OCI-LY1 (cell line): ENCODE results near the gene CNTN5.

Source experiments
- H2AFZ ChIP-seq: fragments of 200-600 bp; sonication (generic), shearing (Covaris generic); 2 replicates; pipeline ENCODE4 v1.6.0; 2014; ENCODE audit warnings: antibody characterized with exemption, mild to moderate bottlenecking, low read length
- H3F3A ChIP-seq: fragments of 200-600 bp; sonication (generic), shearing (Covaris generic); 2 replicates; pipeline ENCODE4 v1.6.0; 2014; ENCODE audit warnings: mild to moderate bottlenecking, antibody characterized with exemption, low read length, moderate library complexity; ENCODE audit not compliant: insufficient read depth
- H3K27ac ChIP-seq: fragments of 200-600 bp; sonication (generic); 2 replicates; pipeline ENCODE4 v1.5.1; 2014; ENCODE audit warnings: low read length, mixed run types, mild to moderate bottlenecking, low read depth; ENCODE audit not compliant: poor library complexity, severe bottlenecking
- H3K27me3 ChIP-seq: fragments of 200-600 bp; sonication (generic); 2 replicates; pipeline ENCODE4 v1.6.0; 2014; ENCODE audit warnings: antibody characterized with exemption, mild to moderate bottlenecking, low read length, moderate library complexity; ENCODE audit not compliant: insufficient read depth
- H3K36me3 ChIP-seq: fragments of 200-600 bp; sonication (generic); 2 replicates; pipeline ENCODE4 v1.6.1; 2014; ENCODE audit warnings: mild to moderate bottlenecking, antibody characterized with exemption, low read length, moderate library complexity, mixed read lengths; ENCODE audit not compliant: insufficient read depth
- H3K4me1 ChIP-seq: fragments of 200-600 bp; sonication (generic); 2 replicates; pipeline ENCODE4 v1.5.1; 2014; ENCODE audit warnings: mild to moderate bottlenecking, low read length, moderate library complexity; ENCODE audit not compliant: insufficient read depth, severe bottlenecking
- H3K4me2 ChIP-seq: fragments of 200-600 bp; sonication (generic), shearing (Covaris generic); 2 replicates; pipeline ENCODE4 v1.6.1; 2014; ENCODE audit warnings: low read length
- H3K4me3 ChIP-seq: fragments of 200-600 bp; sonication (generic); 2 replicates; pipeline ENCODE4 v1.5.1; 2014; ENCODE audit warnings: low read length, low read depth, mild to moderate bottlenecking, mixed read lengths; ENCODE audit not compliant: poor library complexity, severe bottlenecking
- H3K79me2 ChIP-seq: fragments of 200-600 bp; shearing (Covaris generic); 2 replicates; pipeline ENCODE4 v1.6.1; 2016; ENCODE audit warnings: mixed run types, low read length, mixed read lengths; ENCODE audit not compliant: insufficient read depth
- H3K9ac ChIP-seq: fragments of 200-600 bp; sonication (generic), shearing (Covaris generic); 2 replicates; pipeline ENCODE4 v1.6.1; 2014; ENCODE audit warnings: mild to moderate bottlenecking, low read length, mixed read lengths
- H3K9me2 ChIP-seq: fragments of 200-600 bp; sonication (generic), shearing (Covaris generic); 2 replicates; pipeline ENCODE4 v1.6.1; 2014; ENCODE audit warnings: low read depth, mild to moderate bottlenecking, low read length, mixed read lengths
- H3K9me3 ChIP-seq: fragments of 200-600 bp; shearing (Covaris generic); 2 replicates; pipeline ENCODE4 v1.6.1; 2014; ENCODE audit warnings: low read length, mixed read lengths
- H4K20me1 ChIP-seq: fragments of 200-600 bp; sonication (generic), shearing (Covaris generic); 2 replicates; pipeline ENCODE4 v1.6.0; 2016; ENCODE audit warnings: mild to moderate bottlenecking, low read length; ENCODE audit not compliant: insufficient read depth
- CTCF ChIP-seq: fragments of 200-600 bp; sonication (generic), shearing (Covaris generic); IDR thresholded peaks from 2 replicates; pipeline ENCODE4 v1.5.1; 2017; ENCODE audit warnings: mild to moderate bottlenecking, antibody characterized with exemption, low read length, moderate library complexity, mixed read lengths
- EZH2 ChIP-seq: fragments of 200-600 bp; sonication (generic), shearing (Covaris generic); IDR thresholded peaks from 2 replicates; pipeline ENCODE4 v1.8.0; 2017; ENCODE audit warnings: borderline replicate concordance, mixed run types, mild to moderate bottlenecking, antibody characterized with exemption, low read length, moderate library complexity, mixed read lengths

Gene CNTN5

GRCh38 chr11:100383357-100383865, 1362.7 kb downstream of the CNTN5 start:
- Histone ChIP-seq H2AFZ (no peak overlapping the region), H3K4me2 (no peak overlapping the region), H3K9ac (no peak overlapping the region), H3F3A (no peaks in the 10 kb centered on the region), H3K9me3 (no peaks in the 10 kb centered on the region), H3K4me3 (no peak overlapping the region), H3K36me3 (no peaks in the 10 kb centered on the region), H3K27me3 (no peaks in the 10 kb centered on the region), H4K20me1 (no peaks in the 10 kb centered on the region), H3K9me2 (no peaks in the 10 kb centered on the region), H3K79me2 (no peaks in the 10 kb centered on the region), H3K4me1 (no peaks in the 10 kb centered on the region), H3K27ac (no peak overlapping the region)
- TF ChIP-seq CTCF (no peak), EZH2 (no peak)

DNA sequence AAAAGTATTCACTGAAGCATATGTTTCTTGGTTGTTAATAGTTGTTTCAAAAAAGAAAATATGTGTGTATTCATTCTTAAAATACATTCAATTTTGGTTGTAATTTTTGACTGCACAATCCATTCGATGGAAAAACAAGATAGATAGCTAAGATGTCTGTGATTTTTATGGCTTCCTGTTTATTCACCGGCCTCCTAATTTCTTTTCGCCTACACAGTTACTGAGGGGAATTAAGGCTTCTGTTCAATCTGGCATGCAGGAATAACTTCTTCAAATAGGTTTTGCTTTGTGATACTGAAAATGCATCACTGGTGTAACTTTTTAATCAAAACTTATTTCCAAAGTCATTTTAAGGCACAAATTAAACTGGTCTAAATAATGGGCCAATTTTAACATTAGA, 1375.5 kb downstream of the CNTN5 start:
- Histone ChIP-seq H4K20me1 (no peaks in the 10 kb centered on the region), H3K9me3 (no peaks in the 10 kb centered on the region), H3K9ac (no peak overlapping the region), H3K4me2 (no peak overlapping the region), H3K4me1 (no peaks in the 10 kb centered on the region), H3K9me2 (no peaks in the 10 kb centered on the region), H3K4me3 (no peak overlapping the region), H3K27ac (no peak overlapping the region), H3K27me3 (no peaks in the 10 kb centered on the region), H2AFZ (no peak overlapping the region), H3F3A (no peaks in the 10 kb centered on the region), H3K36me3 (no peaks in the 10 kb centered on the region), H3K79me2 (no peaks in the 10 kb centered on the region)
- TF ChIP-seq EZH2 (no peak), CTCF (no peak)

DNA sequence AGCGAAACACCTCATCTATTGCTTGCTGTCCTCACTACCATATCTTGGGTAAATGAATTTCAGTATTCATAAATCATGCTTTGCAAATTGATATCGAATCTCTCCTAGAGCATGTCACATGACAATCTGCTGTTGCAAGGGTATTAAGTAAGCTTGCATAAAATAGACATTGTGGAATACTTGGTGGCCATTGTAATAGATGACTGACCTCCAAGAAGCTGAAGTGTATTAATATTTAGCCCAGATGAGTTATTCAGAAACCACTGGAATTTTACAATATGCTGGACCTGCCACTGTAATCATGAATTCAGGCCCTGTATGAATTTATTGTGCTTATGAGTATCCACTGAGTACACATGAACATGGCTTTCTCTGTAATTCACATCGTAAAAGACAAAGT, 1376.7 kb downstream of the CNTN5 start:
- Histone ChIP-seq H4K20me1 (no peaks in the 10 kb centered on the region), H3K4me2 (no peak overlapping the region), H3K9me3 (no peaks in the 10 kb centered on the region), H3K79me2 (no peaks in the 10 kb centered on the region), H3K27ac (no peak overlapping the region), H2AFZ (no peak overlapping the region), H3K9ac (no peak overlapping the region), H3K4me3 (no peak overlapping the region), H3K4me1 (no peaks in the 10 kb centered on the region), H3K9me2 (no peaks in the 10 kb centered on the region), H3F3A (no peaks in the 10 kb centered on the region), H3K27me3 (no peaks in the 10 kb centered on the region), H3K36me3 (no peaks in the 10 kb centered on the region)
- no peak for TF ChIP-seq EZH2
- no peak for TF ChIP-seq CTCF
